OCI-LY1 (cell line): ENCODE results near the gene CTXN1.

ENCODE experiments used
- EZH2 ChIP-seq: fragments of 200-600 bp; sonication (generic), shearing (Covaris generic); IDR thresholded peaks from 2 replicates; pipeline ENCODE4 v1.8.0; 2017; ENCODE audit warnings: borderline replicate concordance, mixed run types, mild to moderate bottlenecking, antibody characterized with exemption, low read length, moderate library complexity, mixed read lengths
- TF ChIP-seq, protein P1 (sequence below): fragments of 200-600 bp; sonication (generic), shearing (Covaris generic); IDR thresholded peaks from 2 replicates; pipeline ENCODE4 v1.5.1; 2017; ENCODE audit warnings: mild to moderate bottlenecking, antibody characterized with exemption, low read length, moderate library complexity, mixed read lengths

DNA sequence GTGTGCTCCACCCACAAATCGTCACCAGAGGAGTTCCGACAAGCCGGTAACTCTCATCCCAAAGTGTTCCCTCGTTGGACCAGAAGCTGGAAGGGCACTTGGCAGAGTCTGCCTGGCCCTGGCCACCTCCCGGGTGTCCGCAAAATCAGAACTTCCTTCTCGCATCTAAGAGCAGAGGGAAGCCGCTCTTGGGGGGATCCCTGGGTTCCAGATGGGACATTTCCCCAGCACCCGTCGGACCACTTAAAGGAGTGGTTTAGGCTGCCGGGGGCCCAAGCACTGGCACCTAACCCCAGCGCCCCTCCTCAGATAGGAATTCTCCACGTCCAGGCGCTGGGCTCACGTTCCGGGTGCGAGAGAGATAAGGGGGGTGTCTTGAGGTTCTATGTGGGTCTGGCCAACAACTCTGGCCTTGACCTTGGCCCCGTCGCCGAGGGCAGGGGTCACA, 23.1 kb downstream of the CTXN1 start:
- no peak for TF ChIP-seq EZH2
- TF ChIP-seq, protein P1, sequence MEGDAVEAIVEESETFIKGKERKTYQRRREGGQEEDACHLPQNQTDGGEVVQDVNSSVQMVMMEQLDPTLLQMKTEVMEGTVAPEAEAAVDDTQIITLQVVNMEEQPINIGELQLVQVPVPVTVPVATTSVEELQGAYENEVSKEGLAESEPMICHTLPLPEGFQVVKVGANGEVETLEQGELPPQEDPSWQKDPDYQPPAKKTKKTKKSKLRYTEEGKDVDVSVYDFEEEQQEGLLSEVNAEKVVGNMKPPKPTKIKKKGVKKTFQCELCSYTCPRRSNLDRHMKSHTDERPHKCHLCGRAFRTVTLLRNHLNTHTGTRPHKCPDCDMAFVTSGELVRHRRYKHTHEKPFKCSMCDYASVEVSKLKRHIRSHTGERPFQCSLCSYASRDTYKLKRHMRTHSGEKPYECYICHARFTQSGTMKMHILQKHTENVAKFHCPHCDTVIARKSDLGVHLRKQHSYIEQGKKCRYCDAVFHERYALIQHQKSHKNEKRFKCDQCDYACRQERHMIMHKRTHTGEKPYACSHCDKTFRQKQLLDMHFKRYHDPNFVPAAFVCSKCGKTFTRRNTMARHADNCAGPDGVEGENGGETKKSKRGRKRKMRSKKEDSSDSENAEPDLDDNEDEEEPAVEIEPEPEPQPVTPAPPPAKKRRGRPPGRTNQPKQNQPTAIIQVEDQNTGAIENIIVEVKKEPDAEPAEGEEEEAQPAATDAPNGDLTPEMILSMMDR = no peak
